Activated T-cell treated with anti-CD3 and anti-CD28 coated beads, Interleukin-2, amount 50 U/mL, for 4 hours (primary cell): ENCODE measurements around the gene PDE4B. TPM values are rescaled to one million over a fixed set of nuclear protein-coding genes. Genes with fewer than 3 reads are reported as not detected.

Experiments used
- ATAC-seq, 2 donors: fragments of 200-7000 bp; cut with Tn5 transposase; one replicate each; pipeline ENCODE4 v1.10.0; 2021
- DNase-seq: peaks from one replicate; pipeline ENCODE4 v3.0.0-alpha.2; 2020
- H3K27me3 Mint-ChIP-seq: one replicate; pipeline ENCODE4 v1.8.0; 2021; ENCODE audit warnings: low read depth, mixed read lengths
- H3K36me3 Mint-ChIP-seq: one replicate; pipeline ENCODE4 v1.8.0; 2022; ENCODE audit warnings: mixed read lengths; ENCODE audit not compliant: insufficient read depth
- H3K4me1 Mint-ChIP-seq: one replicate; pipeline ENCODE4 v1.8.0; 2021; ENCODE audit warnings: low read depth, mixed read lengths
- H3K4me3 Mint-ChIP-seq: one replicate; pipeline ENCODE4 v1.8.0; 2021; ENCODE audit warnings: mild to moderate bottlenecking, moderate library complexity, mixed read lengths
- H3K9me3 Mint-ChIP-seq: one replicate; pipeline ENCODE4 v1.8.0; 2021; ENCODE audit warnings: mixed read lengths
- total RNA-seq, 3 donors: library from RNA; stranded (reverse); gene quantifications; one replicate each; pipeline ENCODE4 v1.2.1, GENCODE V29; 2021

PDE4B gene
- 10 to 100 TPM; 18.8 to 31.5 (median 20.8) TPM for total RNA-seq

GRCh38 chr1:65792669-65793358 lies at the start of gene PDE4B:
TSS of gene PDE4B (plus strand) at chr1:65792895.
- Mint-ChIP-seq H3K36me3 (no peaks in the 10 kb centered on the region), H3K4me1 (no peaks in the 10 kb centered on the region), H3K4me3 (no peak within 1 kb of the TSS), H3K27me3 (peaks cover 53% of the 10 kb centered on the region), H3K9me3 (peaks cover 13% of the 10 kb centered on the region)
- ATAC-seq (peak; percentile 21 to 46), DNase-seq (no peak)

- Mint-ChIP-seq H3K4me3 (no peak overlapping the region), H3K4me1 (no peaks in the 10 kb centered on the region), H3K27me3 (peaks cover 7% of the 10 kb centered on the region)
Observed at GRCh38 chr1:65744731-65745130, 48.0 kb upstream of the PDE4B start.

GRCh38 chr1:65751961-65752360 lies 40.7 kb upstream of the PDE4B start:
- no peaks in the 10 kb centered on the region for H3K4me1 Mint-ChIP-seq
- no peaks in the 10 kb centered on the region for H3K36me3 Mint-ChIP-seq
- no peak for ATAC-seq
- H3K4me3 Mint-ChIP-seq = no peak overlapping the region
- peaks cover 6% of the 10 kb centered on the region for H3K27me3 Mint-ChIP-seq
- H3K9me3 Mint-ChIP-seq = no peaks in the 10 kb centered on the region
- no peak for DNase-seq

More at GRCh38 chr1:65744731-65745130, 48.0 kb upstream of the PDE4B start:
- DNase-seq = no peak
- Mint-ChIP-seq H3K9me3 (peaks cover 16% of the 10 kb centered on the region), H3K36me3 (no peaks in the 10 kb centered on the region)
- no peak for ATAC-seq

GRCh38 chr1:65756616-65757015 lies 36.1 kb upstream of the PDE4B start:
- Mint-ChIP-seq H3K4me3 (no peak overlapping the region), H3K4me1 (no peaks in the 10 kb centered on the region), H3K9me3 (no peaks in the 10 kb centered on the region), H3K27me3 (peaks cover 3% of the 10 kb centered on the region), H3K36me3 (no peaks in the 10 kb centered on the region)
- DNase-seq (no peak), ATAC-seq (no peak)

GRCh38 chr1:65757531-65757930 lies 35.2 kb upstream of the PDE4B start:
- Mint-ChIP-seq H3K36me3 (no peaks in the 10 kb centered on the region), H3K27me3 (peaks cover 5% of the 10 kb centered on the region), H3K9me3 (no peaks in the 10 kb centered on the region), H3K4me3 (no peak overlapping the region), H3K4me1 (no peaks in the 10 kb centered on the region)
- no peak for ATAC-seq
- no peak for DNase-seq

- H3K9me3 Mint-ChIP-seq = no peaks in the 10 kb centered on the region
- ATAC-seq (no peak), DNase-seq (no peak)
- H3K4me3 Mint-ChIP-seq = no peak overlapping the region
- no peaks in the 10 kb centered on the region for H3K36me3 Mint-ChIP-seq
- H3K4me1 Mint-ChIP-seq = no peaks in the 10 kb centered on the region
- H3K27me3 Mint-ChIP-seq = peaks cover 5% of the 10 kb centered on the region
Observed at GRCh38 chr1:65758128-65758527, 34.6 kb upstream of the PDE4B start.

GRCh38 chr1:65759516-65759915 lies 33.2 kb upstream of the PDE4B start:
- peaks cover 9% of the 10 kb centered on the region for H3K27me3 Mint-ChIP-seq
- no peak for ATAC-seq

GRCh38 chr1:65762081-65762862 lies 30.4 kb upstream of the PDE4B start:
- DNase-seq = no peak
- Mint-ChIP-seq H3K9me3 (peaks cover 8% of the 10 kb centered on the region), H3K36me3 (no peaks in the 10 kb centered on the region), H3K4me3 (no peak overlapping the region), H3K27me3 (peaks cover 10% of the 10 kb centered on the region), H3K4me1 (no peaks in the 10 kb centered on the region)
- no peak for ATAC-seq

More at GRCh38 chr1:65759516-65759915, 33.2 kb upstream of the PDE4B start:
- Mint-ChIP-seq H3K36me3 (no peaks in the 10 kb centered on the region), H3K4me3 (no peak overlapping the region), H3K4me1 (no peaks in the 10 kb centered on the region), H3K9me3 (no peaks in the 10 kb centered on the region)
- no peak for DNase-seq

- no peaks in the 10 kb centered on the region for H3K4me1 Mint-ChIP-seq
- H3K36me3 Mint-ChIP-seq = no peaks in the 10 kb centered on the region
- DNase-seq (no peak), ATAC-seq (no peak)
- no peak overlapping the region for H3K4me3 Mint-ChIP-seq
- H3K9me3 Mint-ChIP-seq = peaks cover 8% of the 10 kb centered on the region
- H3K27me3 Mint-ChIP-seq = peaks cover 10% of the 10 kb centered on the region
Observed at GRCh38 chr1:65764052-65764451, 28.6 kb upstream of the PDE4B start.

- no peak overlapping the region for H3K4me3 Mint-ChIP-seq
- peaks cover 10% of the 10 kb centered on the region for H3K27me3 Mint-ChIP-seq
- ATAC-seq (no peak), DNase-seq (no peak)
- H3K4me1 Mint-ChIP-seq = no peaks in the 10 kb centered on the region
- H3K36me3 Mint-ChIP-seq = no peaks in the 10 kb centered on the region
- peaks cover 8% of the 10 kb centered on the region for H3K9me3 Mint-ChIP-seq
Observed at GRCh38 chr1:65765631-65766030, 27.1 kb upstream of the PDE4B start.

GRCh38 chr1:65769636-65770035 lies 23.1 kb upstream of the PDE4B start:
- no peaks in the 10 kb centered on the region for H3K36me3 Mint-ChIP-seq
- H3K27me3 Mint-ChIP-seq = peaks cover 4% of the 10 kb centered on the region
- H3K9me3 Mint-ChIP-seq = peaks cover 8% of the 10 kb centered on the region
- no peak for DNase-seq
- no peak overlapping the region for H3K4me3 Mint-ChIP-seq
- no peak for ATAC-seq
- no peaks in the 10 kb centered on the region for H3K4me1 Mint-ChIP-seq

- Mint-ChIP-seq H3K4me1 (no peaks in the 10 kb centered on the region), H3K27me3 (peaks cover 4% of the 10 kb centered on the region), H3K36me3 (no peaks in the 10 kb centered on the region), H3K4me3 (no peak overlapping the region), H3K9me3 (no peaks in the 10 kb centered on the region)
- ATAC-seq = no peak
- no peak for DNase-seq
Observed at GRCh38 chr1:65772607-65773006, 20.1 kb upstream of the PDE4B start.

- Mint-ChIP-seq H3K9me3 (no peaks in the 10 kb centered on the region), H3K4me1 (no peaks in the 10 kb centered on the region), H3K36me3 (no peaks in the 10 kb centered on the region), H3K4me3 (no peak overlapping the region), H3K27me3 (peaks cover 4% of the 10 kb centered on the region)
- DNase-seq = no peak
- ATAC-seq = no peak
Observed at GRCh38 chr1:65773391-65774123, 19.1 kb upstream of the PDE4B start.

GRCh38 chr1:65788762-65789161 lies 3.9 kb upstream of the PDE4B start:
- Mint-ChIP-seq H3K4me3 (no peak overlapping the region), H3K4me1 (no peaks in the 10 kb centered on the region), H3K9me3 (peaks cover 13% of the 10 kb centered on the region), H3K27me3 (peaks cover 24% of the 10 kb centered on the region), H3K36me3 (no peaks in the 10 kb centered on the region)
- no peak for ATAC-seq
- DNase-seq = no peak
